ENCODE results near the gene RABAC1.
"Not testable (repeated sequence)": the region's sequence is repeated elsewhere in the genome, so short reads cannot be mapped to it uniquely, and the experiment has no call there.

Gene RABAC1

DNA sequence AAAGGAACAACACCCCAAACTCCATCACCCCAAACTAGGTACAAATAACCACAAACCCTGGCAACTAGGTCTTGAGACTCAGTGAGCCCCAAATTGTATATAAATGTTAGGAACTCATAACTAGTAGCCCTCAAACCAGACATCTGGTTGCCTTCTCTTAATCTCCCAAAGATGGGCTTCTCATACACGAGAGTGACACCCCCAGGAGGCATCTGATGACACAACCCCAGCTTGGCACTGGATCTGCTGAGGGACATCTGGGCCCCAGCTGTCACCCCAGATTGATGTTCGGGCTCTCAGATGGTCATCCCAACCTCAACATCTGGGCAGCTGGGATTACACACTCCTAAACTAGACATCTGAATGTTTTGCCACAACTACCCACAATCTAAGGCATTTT is 14.8 kb downstream of the RABAC1 start:
- TF ChIP-seq ZNF274 (IDR thresholded peaks at IDR 0.05; ENCODE audit: low read depth, low read length), result no peak
- no peak overlapping the region for H3K4me3 ChIP-seq (ENCODE audit: low read length)

DNA sequence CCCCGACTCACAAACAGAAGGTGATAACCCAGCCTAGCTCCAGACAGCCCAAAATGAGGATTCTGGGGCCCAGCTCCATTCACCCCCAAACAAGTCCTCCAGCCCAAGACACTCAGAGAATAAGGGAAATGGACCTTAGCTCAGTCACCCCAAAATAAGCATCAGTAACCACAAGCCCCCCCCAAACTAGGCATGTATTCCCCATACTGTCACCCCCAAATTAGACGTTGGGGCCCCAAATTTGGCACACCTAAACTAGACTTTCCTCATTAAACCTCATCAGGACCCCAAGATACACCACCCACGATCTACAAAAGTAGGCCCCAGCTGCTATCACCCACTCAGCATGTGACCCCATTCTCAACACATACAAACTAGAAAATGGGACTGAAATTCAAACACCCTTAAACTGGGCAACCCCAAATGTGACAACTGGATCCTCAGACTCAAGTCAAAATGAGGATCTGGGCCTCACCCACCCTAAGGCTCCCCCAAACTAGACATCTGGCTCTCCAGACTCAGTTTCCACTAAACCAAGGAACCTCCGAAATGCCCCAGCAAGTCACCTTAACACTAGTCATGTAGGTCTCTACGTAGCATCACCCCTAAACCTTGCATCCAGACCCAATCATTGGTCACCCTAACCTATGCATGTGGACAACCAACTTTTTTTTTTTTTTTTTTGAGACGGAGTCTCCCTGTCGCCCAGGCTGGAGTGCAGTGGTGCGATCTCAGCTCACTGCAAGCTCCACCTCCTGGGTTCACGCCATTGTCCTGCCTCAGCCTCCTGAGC is 17.5 kb downstream of the RABAC1 start:
- H3K4me3 ChIP-seq (ENCODE audit: low read length), result no peak overlapping the region
- no peak for TF ChIP-seq ZNF274 (IDR thresholded peaks at IDR 0.05; ENCODE audit: low read depth, low read length)

DNA sequence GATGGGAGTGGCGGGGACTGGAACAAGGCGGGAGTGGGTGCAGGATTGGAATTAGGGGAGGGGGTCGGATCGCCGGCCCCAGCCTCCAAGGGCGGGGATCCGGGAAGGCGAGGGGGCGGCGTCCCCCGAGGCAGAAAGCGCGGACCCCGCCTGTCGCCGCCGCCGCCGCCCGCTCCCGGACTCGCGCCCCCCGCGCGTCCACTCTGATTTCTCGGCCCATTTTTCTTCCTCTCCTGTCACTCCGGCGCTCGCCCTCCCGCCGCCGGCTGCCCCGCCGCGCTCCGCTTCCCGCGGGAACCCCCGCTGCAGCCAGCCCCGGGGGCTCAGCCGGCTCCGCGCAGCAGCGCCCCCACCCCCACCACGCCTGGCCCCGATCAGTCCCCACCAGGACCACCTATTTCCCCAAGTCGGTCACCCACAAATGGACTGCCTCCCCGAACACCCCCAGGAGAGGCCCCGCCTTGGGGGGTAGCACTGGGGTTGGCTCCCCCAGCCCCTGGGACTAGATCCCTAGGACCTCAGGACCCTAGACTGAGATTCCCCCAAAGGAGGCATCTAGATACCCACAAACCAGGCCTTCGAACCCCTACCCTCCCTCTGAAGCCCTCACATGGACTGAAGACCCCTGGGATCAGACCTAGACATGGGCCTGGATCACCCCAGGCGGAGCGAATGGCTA is 18.3 kb downstream of the RABAC1 start:
- TF ChIP-seq ZNF274 (IDR thresholded peaks at IDR 0.05; ENCODE audit: low read depth, low read length), result no peak
- H3K4me3 ChIP-seq (ENCODE audit: low read length), result peak overlapping the region; percentile 49; the same call in 1 of the 2 replicates

DNA sequence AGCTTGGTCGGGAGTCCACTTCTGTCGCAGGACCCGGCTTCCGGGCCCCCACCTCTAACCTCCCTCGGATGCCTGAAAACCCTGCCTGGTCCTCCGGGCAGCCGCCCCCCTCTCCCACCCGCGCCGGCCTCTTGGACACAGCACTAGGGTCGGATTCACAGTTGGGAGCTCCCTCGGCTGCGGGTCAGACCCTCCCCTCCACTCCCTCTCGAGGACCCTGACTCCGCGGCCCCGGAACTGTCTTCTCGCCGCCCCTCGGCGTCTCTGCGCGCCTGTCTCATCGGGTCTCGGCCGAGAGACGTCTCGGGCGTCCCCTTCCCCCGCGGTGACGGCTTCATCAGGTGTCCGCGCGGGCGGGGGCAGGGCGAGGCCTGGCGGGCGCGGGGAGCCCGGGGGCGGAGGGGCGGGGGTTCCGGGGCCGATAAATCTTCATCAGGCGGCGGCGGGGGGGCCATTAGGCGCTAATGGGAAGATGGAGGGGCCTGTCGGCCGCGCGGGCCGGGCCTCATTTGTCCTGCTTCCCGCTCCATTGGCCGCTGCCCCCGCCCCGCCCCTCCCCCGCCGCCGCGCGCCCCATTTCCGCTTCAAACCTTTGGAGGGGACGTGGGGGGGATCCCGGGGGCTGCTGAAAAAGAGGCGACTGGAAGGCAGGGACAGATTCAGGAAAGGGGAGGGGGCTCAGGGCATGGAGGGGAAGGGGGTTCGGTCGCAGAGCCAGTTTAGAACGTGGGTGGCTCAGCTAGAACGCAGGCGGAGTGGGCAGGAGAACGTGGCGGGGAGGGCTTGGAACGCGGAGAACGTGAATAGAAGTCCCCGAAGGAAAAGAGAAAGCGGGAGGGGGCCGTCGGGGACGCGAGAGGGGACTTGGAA is 19.0 kb downstream of the RABAC1 start:
- H3K4me3 ChIP-seq (ENCODE audit: low read length), result peak overlapping the region; percentile 49; the same call in 1 of the 2 replicates
- TF ChIP-seq ZNF274 (IDR thresholded peaks at IDR 0.05; ENCODE audit: low read depth, low read length), result no peak

DNA sequence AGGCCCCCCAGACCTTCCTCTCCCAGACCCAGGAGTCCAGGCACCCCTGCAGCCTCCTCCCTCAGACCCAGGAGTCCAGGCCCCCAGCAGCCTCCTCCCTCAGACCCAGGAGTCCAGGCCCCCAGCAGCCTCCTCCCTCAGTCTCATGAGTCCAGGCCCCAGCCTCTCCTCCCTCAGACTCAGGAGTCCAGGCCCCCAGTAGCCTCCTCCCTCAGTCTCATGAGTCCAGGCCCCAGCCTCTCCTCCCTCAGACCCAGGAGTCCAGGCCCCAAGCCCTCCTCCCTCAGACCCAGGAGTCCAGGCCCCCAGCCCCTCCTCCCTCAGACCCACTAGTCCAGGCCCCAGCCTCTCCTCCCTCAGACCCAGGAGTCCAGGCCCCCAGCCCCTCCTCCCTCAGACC is 19.9 kb downstream of the RABAC1 start:
- H3K4me3 ChIP-seq (ENCODE audit: low read length), result not testable (repeated sequence)

DNA sequence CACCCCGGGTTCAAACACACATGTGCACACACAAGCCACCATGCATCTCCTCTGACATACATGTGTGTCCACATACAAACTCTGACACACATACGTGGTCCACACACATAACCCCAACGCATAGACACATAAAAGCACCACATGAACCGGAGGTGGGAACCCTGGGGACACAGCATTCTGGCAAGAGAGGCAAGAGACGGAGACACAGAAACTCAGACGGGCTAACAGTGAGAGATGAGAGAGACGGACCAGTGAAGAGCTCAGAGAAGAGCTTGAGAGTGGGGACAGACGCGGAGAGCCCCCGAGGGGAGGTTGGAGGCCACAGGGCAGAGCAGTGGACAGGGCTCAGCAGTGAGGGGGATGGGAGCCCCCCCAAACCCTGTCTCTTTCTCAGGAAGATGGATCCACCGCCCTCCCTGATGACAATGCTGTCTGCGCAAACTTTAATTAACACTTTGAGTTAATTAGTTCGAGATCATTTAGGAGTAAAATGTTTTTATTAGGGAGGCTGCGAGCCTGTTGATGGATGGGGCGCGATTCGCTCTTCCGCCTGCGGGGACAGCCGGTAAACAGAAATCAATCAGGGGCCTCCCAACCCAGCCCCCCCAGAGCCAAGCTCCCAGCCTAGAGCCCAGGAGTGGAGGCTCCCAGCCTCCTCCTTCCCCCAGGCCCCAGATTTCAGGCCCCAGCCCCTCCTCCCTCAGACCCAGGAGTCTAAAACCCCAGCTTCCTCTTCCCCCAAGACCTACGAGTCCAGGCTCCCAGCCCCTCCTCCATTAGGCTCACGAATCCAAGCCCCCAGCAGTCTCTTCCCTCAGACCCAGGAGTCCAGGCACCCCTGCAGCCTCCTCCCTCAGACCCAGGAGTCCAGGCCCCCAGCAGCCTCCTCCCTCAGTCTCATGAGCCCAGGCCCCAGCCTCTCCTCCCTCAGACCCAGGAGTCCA is 21.3 kb downstream of the RABAC1 start:
- no peak for TF ChIP-seq ZNF274 (IDR thresholded peaks at IDR 0.05; ENCODE audit: low read depth, low read length)
- no peak overlapping the region for H3K4me3 ChIP-seq (ENCODE audit: low read length)

DNA sequence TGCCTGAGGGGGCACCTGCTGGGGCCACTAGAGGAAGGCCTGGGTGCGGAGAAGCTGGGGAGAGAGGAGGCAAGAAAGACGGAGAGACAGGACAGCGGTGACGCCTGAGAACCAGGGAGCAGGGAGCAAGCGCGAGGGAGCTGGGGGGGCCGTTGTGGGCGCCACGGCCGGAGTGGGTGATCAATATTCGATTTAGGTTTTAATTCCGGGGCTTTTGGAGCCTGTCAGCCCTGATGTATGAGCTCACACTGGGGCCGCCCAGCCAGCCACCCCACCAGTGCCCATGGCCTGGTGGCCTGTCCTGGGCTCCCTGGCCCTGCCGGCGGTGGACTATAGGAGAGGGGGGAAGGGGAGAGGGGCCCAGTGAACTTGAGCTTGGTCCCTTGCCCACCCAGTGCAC is 22.2 kb downstream of the RABAC1 start:
- no peak for TF ChIP-seq ZNF274 (IDR thresholded peaks at IDR 0.05; ENCODE audit: low read depth, low read length)
- no peak overlapping the region for H3K4me3 ChIP-seq (ENCODE audit: low read length)

DNA sequence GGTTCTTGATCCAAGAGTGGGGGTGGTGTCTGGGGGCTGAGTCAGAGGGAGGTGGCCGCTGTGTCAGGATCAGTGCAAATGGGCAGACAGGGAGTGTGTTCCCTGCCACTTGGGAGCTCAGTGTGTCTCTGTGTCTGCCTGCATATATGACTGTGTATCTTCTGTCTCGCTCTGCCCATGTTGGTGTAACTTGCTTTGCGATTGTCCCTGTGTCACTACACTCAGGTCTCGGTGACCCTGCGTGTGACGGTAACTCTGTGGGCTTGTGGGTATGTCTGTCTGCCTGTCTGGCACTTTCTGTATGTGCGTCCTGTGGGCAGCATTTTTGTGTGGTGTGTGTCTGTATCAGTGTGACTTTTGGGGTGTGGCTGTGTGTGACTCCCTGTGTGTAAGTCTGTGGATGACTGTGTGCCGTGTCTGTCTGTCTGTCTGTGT is 22.7 kb downstream of the RABAC1 start:
- TF ChIP-seq ZNF274 (IDR thresholded peaks at IDR 0.05; ENCODE audit: low read depth, low read length), result no peak
- no peak overlapping the region for H3K4me3 ChIP-seq (ENCODE audit: low read length)

DNA sequence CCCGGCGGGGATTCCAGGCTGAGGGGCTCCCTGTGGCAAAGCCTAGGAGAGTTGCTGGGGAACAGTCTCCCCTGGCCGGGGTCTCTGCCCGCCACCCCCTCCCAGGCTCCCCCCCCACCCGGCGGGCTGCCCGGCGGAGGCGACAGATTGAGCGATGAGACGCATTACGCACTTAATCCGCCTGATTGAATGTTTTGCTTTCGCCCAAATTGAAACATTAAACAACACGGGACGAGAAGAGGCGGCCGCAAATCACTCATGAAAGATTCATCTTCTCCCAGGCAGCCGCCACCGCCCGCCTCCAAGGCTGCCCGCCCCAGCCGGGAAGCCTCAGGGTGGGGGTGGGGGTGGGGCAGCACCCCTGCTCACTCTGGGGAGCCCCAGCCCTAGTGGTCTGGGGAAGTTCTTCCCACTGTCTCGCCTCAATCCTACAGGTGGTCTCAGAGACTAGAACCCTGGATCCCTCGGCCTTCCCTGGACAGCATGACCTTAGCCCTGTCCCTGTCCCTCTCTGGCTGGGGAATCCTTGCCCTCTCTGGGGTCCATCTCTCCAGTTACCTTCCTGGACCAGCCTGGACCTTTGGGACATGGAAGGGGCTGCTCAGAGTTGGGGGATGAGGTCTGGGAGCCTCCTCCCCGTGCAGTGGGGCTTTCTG is 23.2 kb downstream of the RABAC1 start:
- TF ChIP-seq ZNF274 (IDR thresholded peaks at IDR 0.05; ENCODE audit: low read depth, low read length), result no peak
- H3K4me3 ChIP-seq (ENCODE audit: low read length), result no peak overlapping the region

DNA sequence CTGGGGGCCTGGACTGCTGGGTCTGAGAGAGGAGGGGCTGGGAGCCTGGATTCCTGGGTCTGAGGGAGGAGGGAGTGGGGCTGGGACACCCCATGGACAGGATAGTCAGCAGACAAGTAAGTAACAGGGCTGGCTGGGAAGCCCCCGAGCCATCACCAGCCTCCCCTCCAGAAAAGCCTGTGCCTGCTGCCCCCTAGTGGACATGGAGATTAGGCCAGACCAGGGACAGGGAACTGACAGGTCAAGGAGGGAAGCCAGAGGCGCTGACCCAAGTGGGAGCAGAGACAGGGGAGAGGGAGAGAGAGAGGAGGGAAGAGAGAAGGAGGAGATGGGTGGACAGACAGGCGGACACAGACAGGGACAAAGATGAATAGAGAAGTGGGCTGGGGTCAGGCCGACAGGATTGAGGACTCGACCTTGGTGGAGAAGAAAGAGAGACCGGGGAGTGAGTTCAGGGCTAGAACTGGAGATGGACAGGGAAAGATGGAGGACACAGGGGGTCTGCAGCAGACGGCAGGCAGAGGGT is 24.2 kb downstream of the RABAC1 start:
- TF ChIP-seq ZNF274 (IDR thresholded peaks at IDR 0.05; ENCODE audit: low read depth, low read length), result no peak
- no peak overlapping the region for H3K4me3 ChIP-seq (ENCODE audit: low read length)

DNA sequence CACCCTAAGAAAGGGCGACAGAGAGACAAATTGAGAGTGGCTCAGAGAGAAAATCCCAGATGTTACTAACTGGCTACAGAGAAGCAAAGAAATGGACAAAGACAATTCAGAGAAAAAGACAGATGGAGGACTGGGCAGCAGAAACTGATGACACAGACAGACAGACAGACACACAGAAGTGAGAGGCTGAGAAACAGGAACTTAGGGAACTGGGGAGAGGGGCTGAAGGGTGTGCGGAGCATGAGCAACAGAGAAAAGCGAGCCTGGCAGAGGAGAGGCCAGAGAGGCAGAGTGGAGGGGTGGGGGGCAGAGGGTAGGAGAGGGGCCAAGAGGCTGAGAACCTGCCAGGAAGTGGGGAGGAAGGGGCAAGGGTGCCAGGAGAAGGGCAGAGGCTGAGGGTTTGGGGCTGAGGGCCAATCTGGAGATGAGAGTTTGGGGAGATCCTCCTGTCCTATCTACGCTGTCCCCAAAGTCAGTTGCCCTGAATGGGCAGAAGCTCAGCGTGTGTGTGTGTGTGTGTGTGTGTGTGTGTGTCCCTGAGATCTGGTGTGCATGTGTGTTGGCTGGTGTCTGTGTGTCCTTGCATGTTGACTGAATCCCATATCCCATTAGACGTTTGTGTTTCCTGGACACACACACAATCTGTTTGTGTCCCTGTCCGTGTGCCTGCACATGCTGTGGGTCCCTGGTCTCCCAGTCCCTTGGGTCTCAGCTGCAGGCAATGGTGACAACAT is 25.3 kb downstream of the RABAC1 start:
- TF ChIP-seq ZNF274 (IDR thresholded peaks at IDR 0.05; ENCODE audit: low read depth, low read length), result no peak
- no peak overlapping the region for H3K4me3 ChIP-seq (ENCODE audit: low read length)

DNA sequence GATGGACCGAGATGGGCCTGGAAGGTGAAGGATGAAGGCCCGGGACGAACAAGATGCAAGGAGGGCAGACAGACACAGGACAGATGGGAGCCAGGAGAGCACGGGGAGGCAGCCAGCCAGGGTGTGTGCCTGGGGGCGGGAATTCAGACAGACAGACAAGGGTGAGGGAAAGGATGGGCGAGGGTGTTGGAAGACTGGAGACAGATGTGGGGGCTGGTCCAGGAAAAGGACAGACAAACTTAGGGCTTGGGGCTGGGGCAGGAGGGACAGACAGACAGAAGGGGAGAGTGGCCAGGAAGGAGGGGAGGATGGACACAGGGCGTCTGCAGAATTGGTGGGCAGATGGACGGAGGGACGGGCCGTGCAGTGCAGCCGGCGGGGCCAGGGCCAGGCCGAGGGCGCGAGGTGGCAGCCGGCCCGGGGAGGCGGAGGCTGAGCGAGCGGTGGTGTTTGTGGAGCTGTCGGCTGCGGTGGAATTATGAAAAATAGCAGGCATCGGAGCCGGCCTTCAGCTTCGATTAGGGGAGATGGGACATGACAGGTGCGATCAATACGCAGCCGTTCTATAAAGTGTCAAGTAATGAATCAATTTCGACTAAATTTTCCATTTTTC is 26.3 kb downstream of the RABAC1 start:
- no peak for TF ChIP-seq ZNF274 (IDR thresholded peaks at IDR 0.05; ENCODE audit: low read depth, low read length)
- no peak overlapping the region for H3K4me3 ChIP-seq (ENCODE audit: low read length)
